ENCODE data around the gene MDK. TPM values are rescaled to one million over a fixed set of nuclear protein-coding genes. Genes with fewer than 3 reads are reported as not detected.

Gene MDK
- total RNA-seq, 1 donor from 2014 or later = 949 TPM

DNA sequence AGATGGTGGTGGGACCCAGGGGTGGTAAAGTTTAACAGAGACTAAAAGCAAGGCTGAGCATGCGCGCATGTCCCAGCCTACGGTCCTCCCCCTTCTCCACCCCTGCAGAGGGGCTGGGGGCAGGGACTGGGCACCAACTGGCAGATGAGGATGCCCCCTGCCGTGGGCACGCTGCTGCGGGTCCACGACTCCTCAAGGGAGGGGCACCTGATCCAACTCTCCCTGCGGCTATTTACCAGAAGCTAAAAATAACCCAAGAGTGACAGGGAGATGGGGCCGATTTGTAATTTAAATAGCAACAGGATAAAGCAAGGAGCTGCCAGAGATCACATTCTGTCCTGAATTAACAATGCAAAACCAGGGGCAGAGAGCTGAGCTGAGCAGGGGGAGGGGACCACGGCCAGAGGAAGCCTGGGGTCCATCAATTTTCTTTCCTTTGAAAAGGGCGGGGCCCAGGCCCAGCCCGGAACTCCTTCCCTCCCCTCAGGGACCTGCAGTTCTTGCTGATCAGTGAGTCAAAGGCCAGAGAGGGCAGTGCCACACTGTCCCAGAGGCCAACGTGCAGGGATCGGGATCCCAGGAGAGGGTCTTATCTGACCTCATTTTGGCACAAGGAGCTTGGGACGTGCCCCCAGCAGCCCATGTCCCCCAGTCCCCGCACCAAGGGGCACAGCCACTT is 42.3 kb upstream of the MDK start:
- H3K27ac Mint-ChIP-seq = peak overlapping the region; percentile 70

DNA sequence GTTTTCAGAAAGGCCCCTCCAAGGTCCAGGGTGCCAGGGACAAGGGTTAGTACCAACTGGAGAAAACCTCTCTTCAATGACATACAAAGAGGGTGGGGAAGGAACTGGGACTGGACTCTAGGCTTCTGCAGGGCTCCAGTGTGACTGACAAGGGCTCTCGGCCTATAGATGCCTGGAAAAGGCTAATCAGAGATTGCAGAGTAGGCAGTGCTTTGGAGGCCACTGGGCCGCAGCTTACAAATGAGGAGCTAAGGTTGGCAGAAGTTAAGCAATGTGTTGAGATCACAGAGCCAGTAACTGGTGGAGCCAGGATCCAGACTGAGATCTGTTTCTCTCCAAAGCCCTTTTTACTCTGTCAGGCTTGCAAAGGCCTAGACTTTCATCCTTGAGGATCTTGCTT is 41.7 kb upstream of the MDK start:
- no peak overlapping the region for H3K4me3 Mint-ChIP-seq
- H3K9me3 Mint-ChIP-seq = no peaks in the 10 kb centered on the region
- H3K27ac Mint-ChIP-seq = no peak overlapping the region

More for the DNA sequence above, 42.3 kb upstream of the MDK start:
- Mint-ChIP-seq H3K4me1 (ENCODE audit: unreplicated experiment) (peaks cover 44% of the 10 kb centered on the region), H3K27me3 (peaks cover 15% of the 10 kb centered on the region), H3K36me3 (no peaks in the 10 kb centered on the region), H3K9me3 (no peaks in the 10 kb centered on the region), H3K4me3 (peak overlapping the region; percentile 74)
- TF ChIP-seq, protein P1, sequence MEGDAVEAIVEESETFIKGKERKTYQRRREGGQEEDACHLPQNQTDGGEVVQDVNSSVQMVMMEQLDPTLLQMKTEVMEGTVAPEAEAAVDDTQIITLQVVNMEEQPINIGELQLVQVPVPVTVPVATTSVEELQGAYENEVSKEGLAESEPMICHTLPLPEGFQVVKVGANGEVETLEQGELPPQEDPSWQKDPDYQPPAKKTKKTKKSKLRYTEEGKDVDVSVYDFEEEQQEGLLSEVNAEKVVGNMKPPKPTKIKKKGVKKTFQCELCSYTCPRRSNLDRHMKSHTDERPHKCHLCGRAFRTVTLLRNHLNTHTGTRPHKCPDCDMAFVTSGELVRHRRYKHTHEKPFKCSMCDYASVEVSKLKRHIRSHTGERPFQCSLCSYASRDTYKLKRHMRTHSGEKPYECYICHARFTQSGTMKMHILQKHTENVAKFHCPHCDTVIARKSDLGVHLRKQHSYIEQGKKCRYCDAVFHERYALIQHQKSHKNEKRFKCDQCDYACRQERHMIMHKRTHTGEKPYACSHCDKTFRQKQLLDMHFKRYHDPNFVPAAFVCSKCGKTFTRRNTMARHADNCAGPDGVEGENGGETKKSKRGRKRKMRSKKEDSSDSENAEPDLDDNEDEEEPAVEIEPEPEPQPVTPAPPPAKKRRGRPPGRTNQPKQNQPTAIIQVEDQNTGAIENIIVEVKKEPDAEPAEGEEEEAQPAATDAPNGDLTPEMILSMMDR (conservative IDR thresholded peaks at IDR 0.05) = no peak
- DNase-seq (ENCODE audit: extremely low spot score, unreplicated experiment) = no peak

DNA sequence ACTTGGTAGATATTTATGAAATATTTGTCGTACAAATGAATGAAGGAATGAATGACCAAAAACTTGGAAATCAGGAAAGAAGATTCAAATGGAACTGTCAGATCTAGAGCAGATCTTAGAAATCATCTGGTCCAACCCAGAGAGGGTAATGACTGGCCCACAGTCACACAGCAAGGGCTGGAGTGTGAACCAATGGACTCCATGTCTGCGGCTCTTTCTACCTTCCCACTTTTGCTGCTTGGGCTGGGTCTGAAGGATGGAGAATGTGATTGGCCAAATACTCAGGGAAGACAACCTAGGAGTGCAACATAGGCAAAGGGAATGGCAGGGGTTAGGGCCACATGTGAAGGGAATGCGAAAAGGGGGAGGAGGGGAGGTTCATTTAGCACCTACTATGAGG is 40.0 kb upstream of the MDK start:
- Mint-ChIP-seq H3K9me3 (no peaks in the 10 kb centered on the region), H3K27me3 (peaks cover 2% of the 10 kb centered on the region), H3K4me1 (ENCODE audit: unreplicated experiment) (peaks cover 47% of the 10 kb centered on the region), H3K36me3 (no peaks in the 10 kb centered on the region), H3K4me3 (no peak overlapping the region), H3K27ac (no peak overlapping the region)
- no peak for DNase-seq (ENCODE audit: extremely low spot score, unreplicated experiment)
- TF ChIP-seq, protein P1 (conservative IDR thresholded peaks at IDR 0.05) = no peak

More for the DNA sequence above, 41.7 kb upstream of the MDK start:
- TF ChIP-seq, protein P1 (conservative IDR thresholded peaks at IDR 0.05) = no peak
- Mint-ChIP-seq H3K27me3 (peaks cover 8% of the 10 kb centered on the region), H3K36me3 (no peaks in the 10 kb centered on the region), H3K4me1 (ENCODE audit: unreplicated experiment) (peaks cover 48% of the 10 kb centered on the region)
- no peak for DNase-seq (ENCODE audit: extremely low spot score, unreplicated experiment)

DNA sequence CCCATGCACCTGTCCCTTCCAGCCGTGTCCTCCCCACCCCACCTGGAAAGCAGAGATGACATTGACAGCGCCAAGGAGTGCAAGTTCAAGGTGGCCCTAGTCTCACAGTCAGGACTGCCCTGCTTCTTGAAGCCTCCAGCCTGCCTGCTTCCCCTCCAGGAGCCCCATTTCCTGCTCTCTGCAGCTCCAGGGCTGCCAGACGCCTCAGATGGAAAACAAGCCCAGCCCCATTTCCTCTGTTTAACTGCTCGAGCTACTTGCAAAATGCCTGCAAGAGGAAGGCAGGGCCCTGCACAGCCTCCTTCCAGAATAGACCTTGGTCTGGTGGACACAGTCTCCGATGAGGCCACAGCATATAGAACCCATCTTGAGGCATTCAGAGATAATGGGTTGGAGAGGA is 39.2 kb upstream of the MDK start:
- Mint-ChIP-seq H3K27me3 (peaks cover 4% of the 10 kb centered on the region), H3K9me3 (no peaks in the 10 kb centered on the region), H3K4me3 (no peak overlapping the region), H3K36me3 (no peaks in the 10 kb centered on the region), H3K27ac (no peak overlapping the region), H3K4me1 (ENCODE audit: unreplicated experiment) (peaks cover 52% of the 10 kb centered on the region)
- TF ChIP-seq, protein P1 (conservative IDR thresholded peaks at IDR 0.05) = no peak
- DNase-seq (ENCODE audit: extremely low spot score, unreplicated experiment) = no peak

DNA sequence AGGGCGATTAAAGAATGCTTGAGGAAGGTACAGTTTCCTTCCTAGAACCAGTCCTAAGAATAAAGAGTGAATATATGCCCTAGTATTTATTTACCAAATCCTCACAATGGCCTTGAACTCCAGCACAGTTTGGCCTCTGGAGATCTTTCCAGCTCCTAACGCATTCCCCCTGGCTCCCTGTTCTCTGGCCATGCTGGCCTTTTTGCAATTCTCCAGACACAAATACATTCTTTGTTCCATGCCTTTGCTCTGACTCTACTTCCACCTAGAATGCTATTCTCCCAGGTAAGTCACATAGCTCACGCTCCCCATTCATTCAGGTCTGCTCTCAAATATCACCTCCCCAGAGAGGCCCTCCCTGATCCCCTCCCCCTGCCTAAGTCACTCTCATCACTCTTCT is 37.9 kb upstream of the MDK start:
- H3K4me1 Mint-ChIP-seq (ENCODE audit: unreplicated experiment) = peaks cover 50% of the 10 kb centered on the region
- no peak for DNase-seq (ENCODE audit: extremely low spot score, unreplicated experiment)
- H3K27me3 Mint-ChIP-seq = peaks cover 4% of the 10 kb centered on the region
- no peaks in the 10 kb centered on the region for H3K36me3 Mint-ChIP-seq
- H3K9me3 Mint-ChIP-seq = no peaks in the 10 kb centered on the region
- TF ChIP-seq, protein P1 (conservative IDR thresholded peaks at IDR 0.05) = no peak
- peak overlapping the region; percentile 52 for H3K4me3 Mint-ChIP-seq
- peak overlapping the region; percentile 65 for H3K27ac Mint-ChIP-seq

All from type B pancreatic cell (in vitro differentiated cells).